ENCODE measurements around the gene CDH22. TPM values are rescaled to one million over a fixed set of nuclear protein-coding genes. Genes with fewer than 3 reads are reported as not detected.

The CDH22 gene
- total and polyA plus RNA-seq, 7 experiments from 2014 or later: not detected

DNA sequence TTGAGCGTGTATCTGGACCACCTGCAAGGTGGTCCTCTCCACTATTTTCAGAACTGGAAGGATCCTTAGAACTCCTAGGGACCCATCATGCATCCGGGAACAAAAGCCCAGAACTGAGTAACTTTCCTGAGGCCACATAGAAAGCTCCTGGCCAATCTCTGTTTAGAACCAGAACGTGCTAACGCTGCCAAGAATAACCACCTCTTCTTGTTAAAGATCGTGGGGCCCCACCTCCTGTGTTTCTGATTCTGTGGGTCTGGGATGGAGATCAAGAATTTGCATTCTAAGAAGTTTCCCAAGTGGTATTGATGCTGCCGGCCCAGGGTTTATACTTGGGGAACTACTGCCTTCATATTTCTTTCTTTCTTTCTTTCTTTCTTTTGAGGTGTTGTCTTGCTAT is 176.9 kb downstream of the CDH22 start:
- Histone ChIP-seq H3K4me1 (ENCODE audit: control insufficient read depth in 2 of 2, insufficient read depth in 2 of 2, low read length in 2 of 2) (no peaks in the 10 kb centered on the region), H3K36me3 (ENCODE audit: control insufficient read depth in 2 of 3, insufficient read depth in 3 of 3, low read length in 3 of 3) (no peaks in the 10 kb centered on the region), H3K27me3 (ENCODE audit: control insufficient read depth in 2 of 2, insufficient read depth in 2 of 2, low read length in 2 of 2) (no peaks in the 10 kb centered on the region), H3K27ac (ENCODE audit: low read depth, low read length) (no peak overlapping the region), H3K4me3 (ENCODE audit: low read length) (no peak overlapping the region), H3K9me3 (ENCODE audit: control insufficient read depth in 2 of 3, low read length in 3 of 3) (no peaks in the 10 kb centered on the region)
- no peak overlapping the region for H3K27ac Mint-ChIP-seq
- no peaks in the 10 kb centered on the region for H3K9me3 Mint-ChIP-seq
- H3K27me3 Mint-ChIP-seq: peaks cover 24 to 39% (median 30%) of the 10 kb centered on the region in 5 donors
- no peak for ATAC-seq
- DNase-seq: no peak
- peaks cover 0 to 4% (median 0%) of the 10 kb centered on the region in 5 donors for H3K36me3 Mint-ChIP-seq
- ChIA-PET CTCF (interaction anchor here (0.6 to 1.1 kb wide), 2 partner anchors 117 to 571 kb away, joined by 3 read pairs; no protein-coding TSS in a partner anchor), POLR2A (no interaction called here)
- H3K4me3 Mint-ChIP-seq: no peak overlapping the region
- intact Hi-C loops (cut with micrococcal nuclease): loop anchor here in 1 of 2 donors (10.0 kb wide), 1 partner anchor 213 kb away; no protein-coding TSS in a partner anchor
- peaks cover 0 to 6% (median 0%) of the 10 kb centered on the region in 7 donors for H3K4me1 Mint-ChIP-seq

GRCh38 chr20:46130534-46130933 is 177.8 kb downstream of the CDH22 start:
- Mint-ChIP-seq H3K4me3 (no peak overlapping the region), H3K27me3 (peaks cover 17 to 32% (median 28%) of the 10 kb centered on the region in 5 donors), H3K9me3 (no peaks in the 10 kb centered on the region), H3K27ac (no peak overlapping the region), H3K4me1 (peaks cover 0 to 6% (median 0%) of the 10 kb centered on the region in 7 donors), H3K36me3 (peaks cover 0 to 11% (median 3%) of the 10 kb centered on the region in 5 donors)
- no peak for DNase-seq
- no peak overlapping the region for H3K4me3 ChIP-seq (ENCODE audit: low read length)
- intact Hi-C loops (cut with micrococcal nuclease): loop anchor here in 1 of 2 donors (10.0 kb wide), 1 partner anchor 214 kb away; no protein-coding TSS in a partner anchor
- ATAC-seq: no peak
- H3K9me3 ChIP-seq (ENCODE audit: control insufficient read depth in 2 of 3, low read length in 3 of 3): no peaks in the 10 kb centered on the region
- ChIA-PET CTCF (no interaction called here), POLR2A (no interaction called here)
- no peaks in the 10 kb centered on the region for H3K27me3 ChIP-seq (ENCODE audit: control insufficient read depth in 2 of 2, insufficient read depth in 2 of 2, low read length in 2 of 2)
- H3K36me3 ChIP-seq (ENCODE audit: control insufficient read depth in 2 of 3, insufficient read depth in 3 of 3, low read length in 3 of 3): no peaks in the 10 kb centered on the region
- no peak overlapping the region for H3K27ac ChIP-seq (ENCODE audit: low read depth, low read length)
- no peaks in the 10 kb centered on the region for H3K4me1 ChIP-seq (ENCODE audit: control insufficient read depth in 2 of 2, insufficient read depth in 2 of 2, low read length in 2 of 2)

- Mint-ChIP-seq H3K27ac (no peak overlapping the region), H3K9me3 (no peaks in the 10 kb centered on the region)
- intact Hi-C loops (cut with micrococcal nuclease): loop anchor here in 1 of 2 donors (10.0 kb wide), 1 partner anchor 215 kb away; no protein-coding TSS in a partner anchor
These were observed 178.3 kb downstream of the CDH22 start for GRCh38 chr20:46129955-46130481.

GRCh38 chr20:46128310-46129151 is 179.8 kb downstream of the CDH22 start:
- intact Hi-C loops (cut with micrococcal nuclease): no loop called here
- no peak overlapping the region for H3K4me3 Mint-ChIP-seq

More at GRCh38 chr20:46129955-46130481, 178.3 kb downstream of the CDH22 start:
- Mint-ChIP-seq H3K27me3 (peaks cover 16 to 29% (median 25%) of the 10 kb centered on the region in 5 donors), H3K4me3 (no peak overlapping the region), H3K36me3 (peaks cover 0 to 12% (median 4%) of the 10 kb centered on the region in 5 donors), H3K4me1 (peaks cover 0 to 5% (median 0%) of the 10 kb centered on the region in 7 donors)
- ChIA-PET POLR2A (no interaction called here), CTCF (no interaction called here)
- DNase-seq (no peak), ATAC-seq (no peak)
- H3K4me3 ChIP-seq (ENCODE audit: low read length): no peak overlapping the region
- no peaks in the 10 kb centered on the region for H3K27me3 ChIP-seq (ENCODE audit: control insufficient read depth in 2 of 2, insufficient read depth in 2 of 2, low read length in 2 of 2)
- H3K4me1 ChIP-seq (ENCODE audit: control insufficient read depth in 2 of 2, insufficient read depth in 2 of 2, low read length in 2 of 2): no peaks in the 10 kb centered on the region
- no peaks in the 10 kb centered on the region for H3K9me3 ChIP-seq (ENCODE audit: control insufficient read depth in 2 of 3, low read length in 3 of 3)
- no peaks in the 10 kb centered on the region for H3K36me3 ChIP-seq (ENCODE audit: control insufficient read depth in 2 of 3, insufficient read depth in 3 of 3, low read length in 3 of 3)
- H3K27ac ChIP-seq (ENCODE audit: low read depth, low read length): no peak overlapping the region

GRCh38 chr20:46127396-46128010 is 180.8 kb downstream of the CDH22 start:
- Mint-ChIP-seq H3K9me3 (no peaks in the 10 kb centered on the region), H3K27me3 (peaks cover 4 to 19% (median 10%) of the 10 kb centered on the region in 5 donors), H3K27ac (no peak overlapping the region), H3K36me3 (peaks cover 0 to 16% (median 11%) of the 10 kb centered on the region in 5 donors), H3K4me1 (no peaks in the 10 kb centered on the region), H3K4me3 (no peak overlapping the region)
- intact Hi-C loops (cut with micrococcal nuclease): no loop called here
- Histone ChIP-seq H3K4me1 (ENCODE audit: control insufficient read depth in 2 of 2, insufficient read depth in 2 of 2, low read length in 2 of 2) (no peaks in the 10 kb centered on the region), H3K36me3 (ENCODE audit: control insufficient read depth in 2 of 3, insufficient read depth in 3 of 3, low read length in 3 of 3) (no peaks in the 10 kb centered on the region), H3K27ac (ENCODE audit: low read depth, low read length) (no peak overlapping the region), H3K4me3 (ENCODE audit: low read length) (no peak overlapping the region), H3K9me3 (ENCODE audit: control insufficient read depth in 2 of 3, low read length in 3 of 3) (no peaks in the 10 kb centered on the region), H3K27me3 (ENCODE audit: control insufficient read depth in 2 of 2, insufficient read depth in 2 of 2, low read length in 2 of 2) (no peaks in the 10 kb centered on the region)
- POLR2A ChIA-PET: no interaction called here
- no peak for DNase-seq
- CTCF ChIA-PET: no interaction called here
- ATAC-seq: no peak

More at GRCh38 chr20:46128310-46129151, 179.8 kb downstream of the CDH22 start:
- no peak overlapping the region for H3K27ac ChIP-seq (ENCODE audit: low read depth, low read length)
- no peaks in the 10 kb centered on the region for H3K4me1 ChIP-seq (ENCODE audit: control insufficient read depth in 2 of 2, insufficient read depth in 2 of 2, low read length in 2 of 2)
- no peak for ATAC-seq
- H3K9me3 ChIP-seq (ENCODE audit: control insufficient read depth in 2 of 3, low read length in 3 of 3): no peaks in the 10 kb centered on the region
- Mint-ChIP-seq H3K27ac (no peak overlapping the region), H3K36me3 (peaks cover 0 to 17% (median 8%) of the 10 kb centered on the region in 5 donors), H3K9me3 (no peaks in the 10 kb centered on the region), H3K4me1 (peaks cover 0 to 3% (median 0%) of the 10 kb centered on the region in 7 donors), H3K27me3 (peaks cover 12 to 26% (median 16%) of the 10 kb centered on the region in 5 donors)
- CTCF ChIA-PET: no interaction called here
- no peak overlapping the region for H3K4me3 ChIP-seq (ENCODE audit: low read length)
- no peak for DNase-seq
- POLR2A ChIA-PET: no interaction called here
- no peaks in the 10 kb centered on the region for H3K36me3 ChIP-seq (ENCODE audit: control insufficient read depth in 2 of 3, insufficient read depth in 3 of 3, low read length in 3 of 3)
- no peaks in the 10 kb centered on the region for H3K27me3 ChIP-seq (ENCODE audit: control insufficient read depth in 2 of 2, insufficient read depth in 2 of 2, low read length in 2 of 2)

- peaks cover 0 to 5% (median 0%) of the 10 kb centered on the region in 3 experiments for H3K36me3 ChIP-seq (ENCODE audit: control insufficient read depth in 2 of 3, insufficient read depth in 3 of 3, low read length in 3 of 3)
- peaks cover 0 to 17% (median 14%) of the 10 kb centered on the region in 5 donors for H3K36me3 Mint-ChIP-seq
- no peaks in the 10 kb centered on the region for H3K27me3 ChIP-seq (ENCODE audit: control insufficient read depth in 2 of 2, insufficient read depth in 2 of 2, low read length in 2 of 2)
- ChIA-PET CTCF (no interaction called here), POLR2A (no interaction called here)
- H3K27ac Mint-ChIP-seq: no peak overlapping the region
- H3K27ac ChIP-seq (ENCODE audit: low read depth, low read length): no peak overlapping the region
- no peaks in the 10 kb centered on the region for H3K9me3 Mint-ChIP-seq
- intact Hi-C loops (cut with micrococcal nuclease): no loop called here
- H3K9me3 ChIP-seq (ENCODE audit: control insufficient read depth in 2 of 3, low read length in 3 of 3): no peaks in the 10 kb centered on the region
- no peak overlapping the region for H3K4me3 ChIP-seq (ENCODE audit: low read length)
- ATAC-seq: no peak
- DNase-seq: no peak
- peaks cover 0 to 13% (median 2%) of the 10 kb centered on the region in 5 donors for H3K27me3 Mint-ChIP-seq
- H3K4me1 Mint-ChIP-seq: no peaks in the 10 kb centered on the region
- no peaks in the 10 kb centered on the region for H3K4me1 ChIP-seq (ENCODE audit: control insufficient read depth in 2 of 2, insufficient read depth in 2 of 2, low read length in 2 of 2)
- H3K4me3 Mint-ChIP-seq: no peak overlapping the region
These were observed 181.8 kb downstream of the CDH22 start for GRCh38 chr20:46126440-46127056.

Measured in naive thymus-derived CD4-positive, alpha-beta T cell (primary cell).